Mesenchymal stem cell (in vitro differentiated cells and primary cell): ENCODE measurements around the gene C3orf85.

Experiments
- DNase-seq: peaks from one replicate; pipeline ENCODE4 v3.0.0-alpha.2; 2013
- H2AFZ ChIP-seq: one replicate; pipeline ENCODE4 v1.6.1; 2013; ENCODE audit warnings: low read depth, mild to moderate bottlenecking, control low read depth, inconsistent platforms, low read length, moderate library complexity
- H2AK5ac ChIP-seq: 2 replicates; pipeline ENCODE4 v1.6.1; 2013; ENCODE audit warnings: low read length, moderate library complexity, mild to moderate bottlenecking, inconsistent platforms; ENCODE audit not compliant: severe bottlenecking
- H2BK120ac ChIP-seq: one replicate; pipeline ENCODE4 v1.6.1; 2013; ENCODE audit warnings: low read depth, mild to moderate bottlenecking, inconsistent platforms, low read length, moderate library complexity
- H2BK12ac ChIP-seq, 2 experiments: one replicate each; pipeline ENCODE4 v1.6.1; 2013; ENCODE audit warnings: inconsistent platforms in 2 of 2, low read length in 2 of 2, mild to moderate bottlenecking in 2 of 2, moderate library complexity in 2 of 2, control low read depth in 1 of 2
- H2BK15ac ChIP-seq: one replicate; pipeline ENCODE4 v1.6.1; 2013; ENCODE audit warnings: mild to moderate bottlenecking, low read depth, inconsistent platforms; ENCODE audit not compliant: poor library complexity, severe bottlenecking
- H2BK5ac ChIP-seq: 2 replicates; pipeline ENCODE4 v1.6.1; 2013; ENCODE audit warnings: low read depth, mild to moderate bottlenecking, low read length, control low read depth, inconsistent platforms; ENCODE audit not compliant: poor library complexity, severe bottlenecking
- H3K14ac ChIP-seq, 2 experiments: one replicate each; pipeline ENCODE4 v1.6.1; 2013; ENCODE audit warnings: inconsistent platforms in 2 of 2, low read length in 2 of 2, control low read depth in 1 of 2, mild to moderate bottlenecking in 1 of 2, moderate library complexity in 1 of 2
- H3K18ac ChIP-seq, 2 experiments: one replicate each; pipeline ENCODE4 v1.6.1; 2013; ENCODE audit warnings: inconsistent platforms in 2 of 2, low read length in 2 of 2, control low read depth in 1 of 2, low read depth in 1 of 2, mild to moderate bottlenecking in 1 of 2
- H3K23ac ChIP-seq, 2 experiments: one replicate each; pipeline ENCODE4 v1.6.1; 2013; ENCODE audit warnings: inconsistent platforms in 2 of 2, low read length in 2 of 2, mild to moderate bottlenecking in 2 of 2, moderate library complexity in 2 of 2, control low read depth in 1 of 2
- H3K27ac ChIP-seq: 2 replicates; pipeline ENCODE4 v1.5.1; 2013; ENCODE audit warnings: mild to moderate bottlenecking, moderate library complexity, low read length, control low read depth, inconsistent platforms; ENCODE audit not compliant: poor library complexity, severe bottlenecking
- H3K27me3 ChIP-seq, 2 experiments: 2 replicates each; pipeline versions ENCODE4 v1.6.1 to v1.7.0; 2013; ENCODE audit warnings: low read length in 2 of 2, mild to moderate bottlenecking in 2 of 2, moderate library complexity in 2 of 2, control low read depth in 1 of 2, inconsistent platforms in 1 of 2; ENCODE audit not compliant: control insufficient read depth in 1 of 2, insufficient read depth in 1 of 2
- H3K36me3 ChIP-seq, 2 experiments: 2 replicates each; pipeline versions ENCODE4 v1.6.1 to v1.7.0; 2013; ENCODE audit warnings: low read length in 2 of 2, control low read depth in 1 of 2, inconsistent platforms in 1 of 2, low read depth in 1 of 2, mild to moderate bottlenecking in 1 of 2; ENCODE audit not compliant: insufficient read depth in 2 of 2, control insufficient read depth in 1 of 2
- H3K4ac ChIP-seq, 2 experiments: one replicate each; pipeline ENCODE4 v1.6.1; 2013; ENCODE audit warnings: inconsistent platforms in 2 of 2, low read length in 2 of 2, mild to moderate bottlenecking in 2 of 2, moderate library complexity in 2 of 2, control low read depth in 1 of 2, low read depth in 1 of 2
- H3K4me1 ChIP-seq: 2 replicates; pipeline ENCODE4 v1.6.1; 2013; ENCODE audit warnings: low read depth, low read length, control low read depth; ENCODE audit not compliant: control insufficient read depth, insufficient read depth
- H3K4me2 ChIP-seq: 2 replicates; pipeline ENCODE4 v1.6.1; 2013; ENCODE audit warnings: low read length, mild to moderate bottlenecking, inconsistent platforms; ENCODE audit not compliant: poor library complexity, severe bottlenecking
- H3K4me3 ChIP-seq, 2 experiments: 2 replicates each; pipeline versions ENCODE4 v1.5.1 to v1.7.0; 2013; ENCODE audit warnings: low read length in 2 of 2, mild to moderate bottlenecking in 2 of 2, control low read depth in 1 of 2, low read depth in 1 of 2; ENCODE audit not compliant: insufficient read depth in 1 of 2
- H3K79me1 ChIP-seq: replicated peaks from 2 replicates; pipeline ENCODE4 v1.6.1; 2013; ENCODE audit warnings: mild to moderate bottlenecking, control low read depth, low read length, inconsistent platforms; ENCODE audit not compliant: poor library complexity, severe bottlenecking
- H3K9ac ChIP-seq: 2 replicates; pipeline ENCODE4 v1.7.0; 2013; ENCODE audit warnings: mild to moderate bottlenecking, low read length, moderate library complexity
- H3K9me3 ChIP-seq: 2 replicates; pipeline ENCODE4 v1.7.0; 2013; ENCODE audit warnings: mild to moderate bottlenecking, low read length; ENCODE audit not compliant: control insufficient read depth
- H4K8ac ChIP-seq: one replicate; pipeline ENCODE4 v1.6.1; 2013; ENCODE audit warnings: inconsistent platforms, mild to moderate bottlenecking, low read length, moderate library complexity
- H4K91ac ChIP-seq: one replicate; pipeline ENCODE4 v1.6.1; 2013; ENCODE audit warnings: mild to moderate bottlenecking, low read length, inconsistent platforms
- WGBS: methylation state at CpG from one replicate; pipeline ENCODE4 v1.1.7; 2013; ENCODE audit warnings: mixed read lengths; 5-methylcytosine and 5-hydroxymethylcytosine counted together

The C3orf85 gene

GRCh38 chr3:109095166-109095565, 41.4 kb upstream of the C3orf85 start:
- no peak for DNase-seq
- Histone ChIP-seq H3K27ac (no peak overlapping the region), H3K4ac (no peak overlapping the region), H2BK15ac (no peak overlapping the region), H2BK120ac (no peak overlapping the region), H3K4me2 (no peak overlapping the region), H2BK12ac (no peak overlapping the region), H4K8ac (no peak overlapping the region), H3K9me3 (no peaks in the 10 kb centered on the region), H3K36me3 (no peaks in the 10 kb centered on the region), H3K27me3 (no peaks in the 10 kb centered on the region), H3K4me3 (no peak overlapping the region), H2AK5ac (no peak overlapping the region), H3K79me1 (no peaks in the 10 kb centered on the region), H3K4me1 (no peaks in the 10 kb centered on the region), H3K14ac (no peak overlapping the region), H3K23ac (no peak overlapping the region), H2BK5ac (no peak overlapping the region), H3K18ac (no peak overlapping the region), H2AFZ (no peak overlapping the region), H4K91ac (no peak overlapping the region), H3K9ac (no peak overlapping the region)
- 60% methylated on average over 1 of the region's 1 CpG for WGBS

- Histone ChIP-seq H2BK5ac (no peak overlapping the region), H3K4me2 (no peak overlapping the region), H3K4me1 (no peaks in the 10 kb centered on the region), H2AFZ (no peak overlapping the region), H3K9ac (no peak overlapping the region), H3K18ac (no peak overlapping the region), H2BK120ac (no peak overlapping the region), H2BK12ac (no peak overlapping the region), H3K4ac (no peak overlapping the region), H3K14ac (no peak overlapping the region), H3K27ac (no peak overlapping the region), H3K79me1 (no peaks in the 10 kb centered on the region), H3K23ac (no peak overlapping the region), H4K8ac (no peak overlapping the region), H2AK5ac (no peak overlapping the region), H2BK15ac (no peak overlapping the region), H3K36me3 (no peaks in the 10 kb centered on the region), H3K4me3 (no peak overlapping the region), H3K27me3 (no peaks in the 10 kb centered on the region), H4K91ac (no peak overlapping the region), H3K9me3 (no peaks in the 10 kb centered on the region)
- 77% methylated on average over 5 of the region's 5 CpGs for WGBS
- DNase-seq = no peak
Measured at GRCh38 chr3:109098079-109098644, 38.4 kb upstream of the C3orf85 start.

GRCh38 chr3:109109574-109109973, 26.9 kb upstream of the C3orf85 start:
- H3K14ac ChIP-seq = no peak overlapping the region
- H3K9me3 ChIP-seq = no peaks in the 10 kb centered on the region
- H2BK120ac ChIP-seq = no peak overlapping the region
- H3K4me1 ChIP-seq = no peaks in the 10 kb centered on the region
- H3K4me2 ChIP-seq = no peak overlapping the region
- H3K9ac ChIP-seq = no peak overlapping the region
- H3K27me3 ChIP-seq = no peaks in the 10 kb centered on the region
- no peak overlapping the region for H3K27ac ChIP-seq
- no peaks in the 10 kb centered on the region for H3K79me1 ChIP-seq
- no peak overlapping the region for H2AK5ac ChIP-seq
- H4K8ac ChIP-seq = no peak overlapping the region
- no peak overlapping the region for H2AFZ ChIP-seq
- 100% methylated on average over 4 of the region's 4 CpGs for WGBS
- no peak overlapping the region for H3K18ac ChIP-seq
- H3K4ac ChIP-seq = no peak overlapping the region
- H2BK12ac ChIP-seq = no peak overlapping the region
- no peak overlapping the region for H2BK15ac ChIP-seq
- H2BK5ac ChIP-seq = no peak overlapping the region
- no peak for DNase-seq
- no peak overlapping the region for H4K91ac ChIP-seq
- no peaks in the 10 kb centered on the region for H3K36me3 ChIP-seq
- no peak overlapping the region for H3K23ac ChIP-seq
- H3K4me3 ChIP-seq = no peak overlapping the region

GRCh38 chr3:109112946-109113760, 23.4 kb upstream of the C3orf85 start:
- Histone ChIP-seq H3K36me3 (no peaks in the 10 kb centered on the region), H3K4me1 (no peaks in the 10 kb centered on the region), H3K4me3 (no peak overlapping the region), H2BK120ac (no peak overlapping the region), H2AFZ (no peak overlapping the region), H3K9me3 (no peaks in the 10 kb centered on the region), H3K4ac (no peak overlapping the region), H2BK12ac (no peak overlapping the region), H3K27ac (no peak overlapping the region), H2BK5ac (no peak overlapping the region), H3K14ac (no peak overlapping the region), H3K79me1 (no peaks in the 10 kb centered on the region), H3K18ac (no peak overlapping the region), H3K27me3 (no peaks in the 10 kb centered on the region), H4K8ac (no peak overlapping the region), H2AK5ac (no peak overlapping the region), H3K4me2 (no peak overlapping the region), H3K9ac (no peak overlapping the region), H3K23ac (no peak overlapping the region), H2BK15ac (no peak overlapping the region), H4K91ac (no peak overlapping the region)
- WGBS = 72% methylated on average over 4 of the region's 4 CpGs
- DNase-seq = no peak
